Neural progenitor cell (in vitro differentiated cells): ENCODE measurements around the gene TSHZ3. TPM values are rescaled to one million over a fixed set of nuclear protein-coding genes. Genes with fewer than 3 reads are reported as not detected.

Source experiments
- DNase-seq: peaks from one replicate; pipeline ENCODE4 v3.0.0-alpha.2; 2016; ENCODE audit warnings: low spot score
- H2AFZ ChIP-seq: fragments of 200-600 bp; sonication (generic); replicated peaks from 2 replicates; pipeline ENCODE4 v1.6.1; 2016; ENCODE audit warnings: antibody characterized with exemption
- H3F3A ChIP-seq: fragments of 200-600 bp; sonication (generic); 2 replicates; pipeline ENCODE4 v1.6.1; 2016; ENCODE audit warnings: antibody characterized with exemption, low read depth
- H3K27ac ChIP-seq: fragments of 200-600 bp; sonication (generic); 2 replicates; pipeline ENCODE4 v1.5.1; 2016; ENCODE audit warnings: mild to moderate bottlenecking
- H3K27me3 ChIP-seq: fragments of 200-600 bp; sonication (generic); 2 replicates; pipeline ENCODE4 v1.6.1; 2016; ENCODE audit warnings: mild to moderate bottlenecking, moderate library complexity
- H3K36me3 ChIP-seq: fragments of 200-600 bp; sonication (generic); 2 replicates; pipeline ENCODE4 v1.5.1; 2016
- H3K4me1 ChIP-seq: fragments of 200-600 bp; sonication (generic); 2 replicates; pipeline ENCODE4 v1.6.1; 2016; ENCODE audit warnings: mixed run types
- H3K4me2 ChIP-seq: fragments of 200-600 bp; sonication (generic); 2 replicates; pipeline ENCODE4 v1.6.1; 2016
- H3K4me3 ChIP-seq: fragments of 200-600 bp; sonication (generic); 2 replicates; pipeline ENCODE4 v1.5.1; 2016
- H3K79me2 ChIP-seq: fragments of 200-600 bp; sonication (generic); 2 replicates; pipeline ENCODE4 v1.6.1; 2016; ENCODE audit warnings: low read depth
- H3K9ac ChIP-seq: fragments of 200-600 bp; sonication (generic); 2 replicates; pipeline ENCODE4 v1.6.1; 2016
- H3K9me3 ChIP-seq: fragments of 200-600 bp; sonication (generic); 2 replicates; pipeline ENCODE4 v1.5.1; 2016; ENCODE audit warnings: low read depth
- H4K20me1 ChIP-seq: fragments of 200-600 bp; sonication (generic); 2 replicates; pipeline ENCODE4 v1.6.1; 2016; ENCODE audit warnings: low read depth
- H3K27ac Mint-ChIP-seq: 3 replicates; pipeline ENCODE4 v1.8.0; 2021; ENCODE audit warnings: mixed read lengths
- H3K27me3 Mint-ChIP-seq: 2 replicates; pipeline ENCODE4 v1.8.0; 2022; ENCODE audit warnings: low read depth, mild to moderate bottlenecking, inconsistent platforms, moderate library complexity, mixed read lengths; ENCODE audit not compliant: insufficient read depth
- H3K36me3 Mint-ChIP-seq: 3 replicates; pipeline ENCODE4 v1.8.0; 2021; ENCODE audit warnings: mixed read lengths
- H3K4me1 Mint-ChIP-seq: 3 replicates; pipeline ENCODE4 v1.8.0; 2021; ENCODE audit warnings: mixed read lengths
- H3K4me3 Mint-ChIP-seq: 3 replicates; pipeline ENCODE4 v1.8.0; 2021; ENCODE audit warnings: mild to moderate bottlenecking, moderate library complexity, mixed read lengths
- H3K9me3 Mint-ChIP-seq: 3 replicates; pipeline ENCODE4 v1.8.0; 2020; ENCODE audit warnings: mixed read lengths
- CTCF ChIP-seq: fragments of 200-600 bp; sonication (generic); IDR thresholded peaks from 2 replicates; pipeline ENCODE4 v1.5.1; 2017; ENCODE audit warnings: antibody characterized with exemption, mild to moderate bottlenecking
- EZH2 ChIP-seq: fragments of 200-600 bp; sonication (generic); IDR thresholded peaks from 2 replicates; pipeline ENCODE4 v1.6.1; 2017; ENCODE audit warnings: antibody characterized with exemption, mild to moderate bottlenecking, moderate library complexity
- EZH2phosphoT487 ChIP-seq: fragments of 200-600 bp; sonication (generic); IDR thresholded peaks from 2 replicates; pipeline ENCODE4 v1.6.1; 2017; ENCODE audit warnings: antibody characterized with exemption
- total RNA-seq: library from RNA; depleted of rRNA; stranded (reverse); fragments of >200 nt; gene quantifications from 2 replicates; pipeline ENCODE4 v1.2.3, GENCODE V29; 2015; ENCODE audit warnings: low replicate concordance

The TSHZ3 gene
- total RNA-seq, 1 donor from 2014 or later, result 0.60 TPM

- H3K4me2 ChIP-seq, result no peak overlapping the region
- no peak overlapping the region for H3K4me3 ChIP-seq
Observed at GRCh38 chr19:31274251-31275067, 74.8 kb downstream of the TSHZ3 start.

GRCh38 chr19:31272583-31273106, 76.6 kb downstream of the TSHZ3 start:
- Histone ChIP-seq H3K9me3 (no peaks in the 10 kb centered on the region), H4K20me1 (no peaks in the 10 kb centered on the region)
- no peak overlapping the region for H3K27ac Mint-ChIP-seq

More at GRCh38 chr19:31274251-31275067, 74.8 kb downstream of the TSHZ3 start:
- Mint-ChIP-seq H3K4me1 (peaks cover 24% of the 10 kb centered on the region), H3K27ac (peak overlapping the region; percentile 21), H3K9me3 (peaks cover 3% of the 10 kb centered on the region), H3K36me3 (peaks cover 7% of the 10 kb centered on the region), H3K4me3 (no peak overlapping the region), H3K27me3 (peaks cover 5% of the 10 kb centered on the region)
- Histone ChIP-seq H3K27me3 (no peaks in the 10 kb centered on the region), H3F3A (no peaks in the 10 kb centered on the region), H2AFZ (no peak overlapping the region), H3K4me1 (no peaks in the 10 kb centered on the region), H3K9ac (no peak overlapping the region), H3K27ac (no peak overlapping the region), H3K79me2 (no peaks in the 10 kb centered on the region), H3K36me3 (no peaks in the 10 kb centered on the region), H3K9me3 (no peaks in the 10 kb centered on the region), H4K20me1 (no peaks in the 10 kb centered on the region)
- no peak for TF ChIP-seq EZH2phosphoT487
- TF ChIP-seq EZH2, result no peak
- DNase-seq, result no peak

GRCh38 chr19:31271306-31271911, 77.8 kb downstream of the TSHZ3 start:
- Mint-ChIP-seq H3K36me3 (no peaks in the 10 kb centered on the region), H3K9me3 (peaks cover 2% of the 10 kb centered on the region)
- H3K4me1 ChIP-seq, result no peaks in the 10 kb centered on the region

More at GRCh38 chr19:31272583-31273106, 76.6 kb downstream of the TSHZ3 start:
- H3K36me3 Mint-ChIP-seq, result peaks cover 2% of the 10 kb centered on the region
- Histone ChIP-seq H3K27ac (no peak overlapping the region), H3K79me2 (no peaks in the 10 kb centered on the region), H3F3A (no peaks in the 10 kb centered on the region), H3K9ac (no peak overlapping the region), H3K36me3 (no peaks in the 10 kb centered on the region), H3K27me3 (no peaks in the 10 kb centered on the region), H3K4me3 (no peak overlapping the region), H2AFZ (no peak overlapping the region), H3K4me2 (no peak overlapping the region), H3K4me1 (no peaks in the 10 kb centered on the region)
- H3K9me3 Mint-ChIP-seq, result peaks cover 2% of the 10 kb centered on the region
- no peak for DNase-seq
- TF ChIP-seq EZH2phosphoT487 (no peak), CTCF (no peak), EZH2 (no peak)
- H3K4me3 Mint-ChIP-seq, result no peak overlapping the region
- peaks cover 5% of the 10 kb centered on the region for H3K27me3 Mint-ChIP-seq
- H3K4me1 Mint-ChIP-seq, result peaks cover 24% of the 10 kb centered on the region

More at GRCh38 chr19:31271306-31271911, 77.8 kb downstream of the TSHZ3 start:
- H3K9ac ChIP-seq, result no peak overlapping the region
- no peak for DNase-seq
- no peaks in the 10 kb centered on the region for H3K9me3 ChIP-seq
- H3K27ac Mint-ChIP-seq, result peak overlapping the region; percentile 19
- no peaks in the 10 kb centered on the region for H3K36me3 ChIP-seq
- H2AFZ ChIP-seq, result no peak overlapping the region
- H3K4me2 ChIP-seq, result no peak overlapping the region
- no peak overlapping the region for H3K27ac ChIP-seq
- peaks cover 2% of the 10 kb centered on the region for H3K27me3 Mint-ChIP-seq
- TF ChIP-seq CTCF (no peak), EZH2phosphoT487 (no peak), EZH2 (no peak)
- no peaks in the 10 kb centered on the region for H3F3A ChIP-seq
- H3K4me1 Mint-ChIP-seq, result peaks cover 24% of the 10 kb centered on the region
- no peaks in the 10 kb centered on the region for H3K79me2 ChIP-seq
- no peak overlapping the region for H3K4me3 Mint-ChIP-seq
- no peak overlapping the region for H3K4me3 ChIP-seq
- H3K27me3 ChIP-seq, result no peaks in the 10 kb centered on the region
- H4K20me1 ChIP-seq, result no peaks in the 10 kb centered on the region
